Stimulated activated CD4-positive, alpha-beta T cell treated with anti-CD3 and anti-CD28 coated beads, Interleukin-15, amount 100 ng/mL, for 24 hours (primary cell): ENCODE results near the gene C17orf58.
A peak's percentile ranks its signal among the peaks of the same experiment; 100 is the strongest.
"Not testable (repeated sequence)": the region's sequence is repeated elsewhere in the genome, so short reads cannot be mapped to it uniquely, and the experiment has no call there.

Experiments
- DNase-seq: peaks from one replicate; pipeline ENCODE4 v3.0.0-alpha.2; 2020

Gene C17orf58

DNA sequence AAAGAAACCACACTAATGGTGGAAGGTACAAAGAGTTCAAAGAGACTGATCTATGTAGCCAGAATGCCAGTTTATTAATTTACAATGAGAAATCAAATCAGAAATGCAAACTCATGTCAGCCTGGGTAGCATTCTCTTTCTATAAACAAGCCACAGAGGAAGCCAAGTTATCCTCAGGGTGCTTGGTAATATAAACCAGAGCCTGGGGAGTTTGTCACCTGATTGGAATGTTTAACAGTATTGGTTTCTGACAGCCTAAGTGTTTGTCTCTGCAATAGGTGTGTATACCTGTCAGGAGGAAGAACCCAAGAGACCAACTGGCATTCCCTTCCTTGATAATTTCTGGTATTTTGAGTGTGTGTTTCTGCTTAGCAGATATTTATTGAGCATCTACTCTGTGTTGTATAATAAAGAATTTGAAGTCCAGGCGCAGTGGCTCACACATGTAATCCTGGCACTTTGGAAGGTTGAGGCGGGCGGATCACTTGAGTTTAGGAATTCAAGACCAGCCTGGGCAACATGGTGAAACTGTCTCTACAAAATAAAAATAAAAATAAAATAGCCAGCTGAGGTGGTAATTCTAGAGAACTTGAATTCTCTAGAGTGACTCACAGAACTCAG, 3.1 kb upstream of the C17orf58 start:
- DNase-seq, result no peak

DNA sequence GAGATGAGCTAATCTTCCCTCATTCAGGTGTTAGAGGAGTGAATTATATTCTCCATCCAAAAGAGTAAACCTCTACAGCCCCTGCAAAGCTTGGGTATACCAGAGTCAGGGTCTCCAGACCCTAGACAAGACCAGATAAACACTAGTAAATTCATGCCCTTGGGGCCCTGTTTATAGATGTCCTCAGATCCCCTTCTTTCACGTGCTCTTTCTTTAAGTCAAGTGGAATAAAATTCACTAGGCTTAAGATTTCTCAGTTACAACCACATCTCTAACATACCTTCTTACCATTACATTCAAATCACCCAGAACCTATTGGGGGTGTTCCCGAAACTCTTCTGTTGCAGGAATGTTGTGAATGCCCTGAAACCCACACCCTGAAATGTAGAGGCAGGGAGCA, 2.2 kb upstream of the C17orf58 start:
- no peak for DNase-seq

DNA sequence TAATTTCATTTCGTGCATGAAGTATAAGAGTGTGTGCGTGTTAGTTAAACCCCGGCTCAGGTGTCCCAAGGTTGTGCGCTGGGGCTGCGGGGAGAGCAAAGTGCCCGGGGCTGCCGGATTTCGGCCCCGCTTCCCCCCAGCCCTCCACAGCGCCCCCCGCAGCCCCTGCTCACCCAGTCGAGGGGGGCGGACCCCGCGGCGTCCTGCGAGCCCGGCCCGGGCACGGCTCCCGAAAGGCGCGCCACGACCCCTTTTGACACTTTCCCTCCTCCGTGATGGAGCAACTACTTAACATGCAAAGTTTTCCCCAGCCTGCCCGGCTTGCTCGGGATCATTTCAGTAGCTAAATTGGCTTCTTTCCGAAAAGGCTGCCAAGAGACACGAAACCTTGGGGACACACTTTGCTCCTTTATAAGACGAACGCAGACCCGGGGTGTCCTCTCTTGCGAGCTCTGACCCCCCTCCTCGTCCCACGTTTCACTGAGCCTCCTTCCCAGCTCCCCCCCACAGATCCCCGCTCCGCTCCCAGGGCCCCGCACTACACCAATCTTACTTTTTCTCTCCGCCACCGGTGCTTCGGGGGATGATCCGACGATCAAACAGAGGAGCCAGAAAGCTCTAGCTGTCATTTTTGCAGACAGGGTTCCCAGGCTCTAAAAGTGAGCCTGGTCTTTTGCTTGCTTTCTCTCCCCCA, 552 bp downstream of the C17orf58 start:
- DNase-seq, result peak; percentile 33

DNA sequence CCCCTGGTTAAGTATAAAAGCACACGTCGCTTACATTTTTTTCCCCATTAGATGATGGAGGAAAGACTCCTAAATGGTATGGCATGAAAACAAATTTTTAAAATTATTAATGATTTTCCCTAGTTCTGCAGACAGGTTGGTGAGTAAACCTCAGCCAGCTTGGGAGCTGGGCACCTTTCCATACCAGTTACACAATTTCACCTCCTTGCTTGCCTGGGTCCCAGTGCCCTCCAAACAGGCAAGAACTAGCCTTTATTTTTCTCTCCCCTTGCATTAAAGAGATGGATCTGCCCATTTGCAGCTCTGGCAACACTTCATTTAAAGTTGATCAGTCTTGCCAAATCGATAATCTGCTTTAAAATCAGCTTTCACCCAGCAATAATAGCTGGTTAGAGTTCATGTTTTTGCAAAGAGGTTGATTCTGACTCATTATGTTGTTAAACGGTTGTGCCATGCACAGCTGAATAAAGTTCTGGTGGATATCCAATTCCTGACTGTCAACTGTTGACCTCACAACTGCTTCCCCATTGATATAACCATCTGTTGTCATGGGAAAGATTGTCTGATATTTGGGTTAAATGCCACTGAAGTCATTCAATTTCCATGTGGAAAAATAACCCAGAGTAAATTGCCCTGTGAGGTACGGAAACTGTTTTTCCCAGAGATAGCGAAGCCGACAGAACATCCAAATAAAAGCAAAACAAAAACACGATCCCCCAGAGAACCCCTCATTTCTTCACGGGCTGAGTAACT, 1.3 kb downstream of the C17orf58 start:
- no peak for DNase-seq

DNA sequence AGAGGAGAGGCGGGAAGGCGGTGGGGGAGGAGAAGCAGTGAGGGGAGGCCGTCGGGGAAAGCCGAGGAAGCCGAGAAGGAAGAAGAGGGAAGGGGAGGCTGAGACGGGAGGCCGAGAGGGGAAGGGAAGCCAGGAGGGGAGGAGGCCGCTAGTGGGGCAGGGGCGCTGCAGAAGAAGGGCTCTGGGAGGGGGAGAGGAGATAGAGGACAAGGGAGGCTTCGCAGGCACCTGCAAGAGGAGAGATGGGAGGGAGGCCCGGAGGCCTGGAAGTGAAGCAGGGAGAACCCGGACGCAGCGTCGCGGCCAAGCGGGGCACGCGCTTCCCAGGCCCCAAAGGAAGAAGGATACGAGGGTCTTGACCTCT, 2.3 kb downstream of the C17orf58 start:
- DNase-seq, result no peak

DNA sequence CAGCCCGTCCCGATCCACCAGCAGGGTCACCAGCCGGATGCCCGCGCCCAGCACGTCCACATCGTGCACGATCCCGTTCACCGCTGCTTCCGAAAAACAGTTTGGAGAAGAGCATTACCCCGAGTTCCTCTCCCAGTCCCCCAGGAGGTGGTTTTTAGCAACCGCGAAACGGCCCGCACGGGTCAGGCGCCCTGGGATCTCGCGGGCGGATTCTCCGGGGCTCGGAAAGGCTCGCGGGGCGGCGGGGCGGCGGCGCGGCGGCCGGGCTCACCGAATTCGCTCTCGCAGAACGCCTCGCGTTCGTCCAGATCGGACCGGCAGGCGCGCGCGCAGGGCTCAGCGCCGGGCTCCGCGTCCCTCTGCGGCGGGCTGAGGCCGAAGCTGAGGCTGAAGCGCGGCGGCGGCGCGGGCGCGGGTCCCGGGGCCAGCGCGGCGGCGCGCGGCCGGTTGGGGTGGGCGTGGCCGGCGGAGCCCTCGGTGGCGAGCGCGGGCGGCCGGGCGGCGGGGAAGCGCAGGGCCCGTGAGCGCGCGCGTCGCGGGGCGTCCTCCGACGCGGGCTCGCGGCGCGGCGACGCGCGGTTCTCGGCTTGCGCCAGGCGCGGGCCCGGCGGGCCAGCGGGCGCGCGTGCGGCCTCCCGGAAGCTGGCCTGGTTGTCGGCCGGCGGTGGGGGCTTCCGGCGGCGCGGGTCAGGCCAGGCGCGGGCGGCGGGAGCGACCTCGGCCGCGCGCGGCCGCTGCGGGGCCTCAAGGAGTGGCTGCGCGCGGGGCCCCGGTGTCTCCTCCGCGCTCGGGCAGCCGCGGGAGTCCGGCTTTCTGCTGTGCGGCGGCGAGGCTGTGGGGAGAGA, 2.9 kb downstream of the C17orf58 start:
- peak; percentile 84 for DNase-seq

DNA sequence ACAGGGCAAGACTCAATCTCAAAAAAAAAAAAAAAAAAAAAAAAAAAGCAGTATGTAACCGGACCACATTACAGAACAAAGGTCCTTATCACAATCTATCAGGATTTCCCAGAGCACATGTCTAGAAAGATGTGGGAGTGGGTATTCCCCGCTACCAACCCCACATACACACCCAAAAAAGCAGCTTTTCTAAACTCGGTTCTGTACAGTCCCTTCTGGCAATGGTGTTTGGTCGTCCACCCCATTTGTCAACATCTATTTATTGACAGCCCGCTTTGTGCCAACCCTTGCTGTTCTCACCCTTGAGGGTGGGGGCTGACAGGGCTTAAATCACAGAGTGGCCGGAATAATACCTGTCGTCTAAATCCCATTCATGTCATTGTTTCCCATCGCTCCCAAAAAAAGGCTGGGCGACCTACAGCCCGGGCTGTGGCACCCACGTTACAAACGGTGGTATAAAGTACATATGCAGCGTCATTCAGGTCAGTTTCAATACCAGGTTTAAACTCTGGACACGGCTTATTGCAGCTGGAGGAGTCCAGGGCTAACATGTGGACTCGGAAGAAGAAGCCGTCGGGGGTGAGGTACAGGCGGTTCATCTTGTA, 3.6 kb downstream of the C17orf58 start:
- peak; percentile 31 for DNase-seq

DNA sequence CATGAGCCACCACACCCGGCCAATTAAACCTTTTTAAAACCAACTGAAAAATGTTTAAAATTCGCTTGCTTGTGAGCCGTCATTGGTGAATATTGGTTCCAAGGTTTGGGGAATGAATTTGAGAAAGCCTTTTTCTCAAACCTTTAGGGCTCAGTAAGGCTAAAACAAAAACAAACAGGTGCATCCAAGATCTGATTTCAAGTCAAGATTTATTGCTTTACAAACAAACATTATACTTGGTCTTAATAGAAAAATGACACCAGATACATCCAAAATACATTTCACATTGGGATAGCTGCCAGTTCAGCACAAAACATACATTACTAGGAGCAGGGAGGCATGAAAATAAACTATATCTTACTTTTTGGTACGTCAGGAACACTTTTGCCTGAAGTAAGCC, 5.4 kb downstream of the C17orf58 start:
- no peak for DNase-seq

DNA sequence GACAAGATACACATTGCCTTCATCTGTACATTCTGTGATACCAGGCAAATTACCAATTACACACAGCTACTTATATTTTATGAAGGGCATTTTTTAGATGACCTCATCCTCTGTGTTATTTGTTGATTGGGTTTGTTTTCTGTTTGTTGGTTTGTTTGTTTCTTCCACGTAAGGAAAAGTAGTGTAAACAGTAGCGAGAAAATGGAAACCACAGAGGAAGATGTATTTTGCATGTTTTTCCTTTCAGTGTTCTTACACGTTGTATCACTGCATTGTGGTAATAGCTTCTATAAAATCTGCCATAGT, 12.9 kb downstream of the C17orf58 start:
- no peak for DNase-seq

DNA sequence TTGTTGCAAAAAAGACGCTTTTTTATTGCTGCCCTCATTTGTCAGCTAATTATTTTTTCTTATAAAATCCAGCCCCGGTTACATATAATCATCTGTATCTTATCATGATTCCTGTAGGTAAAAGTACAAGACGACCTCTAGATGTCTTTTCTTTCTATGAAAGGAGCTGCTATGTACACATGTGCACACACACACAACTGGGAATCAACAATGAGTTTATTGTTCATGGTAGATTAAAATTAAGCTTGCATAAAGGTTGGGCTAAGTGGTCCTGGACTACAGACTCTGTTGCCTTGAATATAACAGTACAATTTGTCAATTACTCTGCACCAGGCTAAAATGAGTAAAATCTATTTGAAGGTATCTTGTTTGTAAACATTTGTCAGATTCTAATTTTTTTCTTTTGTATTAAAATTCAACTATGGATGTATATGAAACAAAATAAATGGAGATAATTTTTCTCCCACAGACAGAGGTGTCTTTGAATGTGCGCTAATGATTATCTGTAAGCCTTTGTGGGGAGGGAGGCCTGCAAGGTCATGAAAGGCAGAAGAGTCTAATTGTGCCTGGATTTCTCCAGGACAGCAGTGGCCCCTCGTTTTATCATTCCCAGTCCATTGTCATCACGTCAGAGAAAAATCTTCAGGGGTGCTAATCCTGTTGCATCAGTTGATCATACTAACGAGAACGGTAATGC, 13.4 kb downstream of the C17orf58 start:
- DNase-seq, result no peak

DNA sequence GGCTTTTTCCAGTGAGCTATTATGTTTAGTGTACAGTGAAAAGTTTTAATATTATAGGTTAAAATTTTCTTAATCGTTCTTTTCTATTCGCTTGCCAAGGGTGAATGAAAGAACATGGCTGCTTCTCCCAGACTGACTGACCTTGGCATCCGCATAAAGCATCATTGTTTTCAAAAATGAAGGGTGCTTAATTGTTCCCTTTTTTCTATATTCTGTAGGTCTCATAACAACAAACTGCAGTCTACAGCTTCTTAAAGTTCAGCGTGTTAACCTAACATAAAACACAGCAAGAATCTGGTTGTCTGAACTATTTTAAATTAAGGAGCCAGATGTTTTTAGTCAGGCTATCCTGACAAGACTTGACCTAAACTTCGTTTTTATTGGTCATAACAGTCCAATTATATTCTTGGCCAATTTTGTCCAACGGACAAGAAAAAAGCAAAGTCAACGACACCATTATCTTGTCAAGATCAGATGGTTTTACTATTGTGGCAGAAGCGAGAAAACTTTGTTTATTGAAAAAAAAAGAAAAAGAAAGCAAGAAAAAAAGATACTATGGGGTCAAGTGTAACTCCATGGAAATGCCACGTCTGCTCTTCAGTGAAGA, 14.1 kb downstream of the C17orf58 start:
- no peak for DNase-seq

DNA sequence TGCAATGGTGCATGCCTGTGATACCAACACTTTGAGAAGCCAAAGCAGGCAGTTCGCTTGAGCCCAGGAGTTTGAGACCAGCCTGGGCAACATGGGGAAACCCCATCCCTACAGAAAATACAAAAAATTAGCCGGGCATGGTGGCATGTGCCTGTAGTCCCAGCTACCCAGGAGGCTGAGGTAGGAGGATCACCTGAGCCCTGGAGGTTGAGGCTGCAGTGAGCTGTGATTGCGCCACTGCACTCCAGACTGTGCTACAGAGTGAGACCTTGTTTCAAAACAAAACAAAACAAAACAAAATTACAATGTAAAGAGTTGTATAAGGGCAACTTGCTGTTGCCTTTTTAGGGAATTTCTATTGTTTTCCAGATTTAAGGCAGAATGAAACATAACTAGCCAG, 15.4 kb downstream of the C17orf58 start:
- not testable (repeated sequence) for DNase-seq

DNA sequence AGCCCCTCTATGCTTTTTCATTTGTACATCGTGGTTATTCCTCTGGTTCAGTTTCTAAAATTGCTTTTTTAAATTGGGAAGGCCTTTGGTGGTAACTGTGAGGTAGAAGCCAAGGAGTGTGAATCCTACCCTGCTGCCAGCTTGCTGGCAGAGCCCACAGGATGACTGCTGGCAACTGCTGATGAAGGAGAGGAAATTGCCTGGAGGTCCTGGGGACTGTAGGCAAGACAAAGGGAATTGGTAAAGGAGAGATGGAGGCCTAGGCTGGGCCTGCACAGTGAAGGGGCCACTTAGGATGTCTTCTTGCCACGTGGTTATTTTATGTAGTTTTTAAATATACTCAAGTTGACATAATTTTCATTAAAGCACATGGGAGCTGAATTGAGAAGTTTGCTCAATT, 15.8 kb downstream of the C17orf58 start:
- DNase-seq, result no peak

DNA sequence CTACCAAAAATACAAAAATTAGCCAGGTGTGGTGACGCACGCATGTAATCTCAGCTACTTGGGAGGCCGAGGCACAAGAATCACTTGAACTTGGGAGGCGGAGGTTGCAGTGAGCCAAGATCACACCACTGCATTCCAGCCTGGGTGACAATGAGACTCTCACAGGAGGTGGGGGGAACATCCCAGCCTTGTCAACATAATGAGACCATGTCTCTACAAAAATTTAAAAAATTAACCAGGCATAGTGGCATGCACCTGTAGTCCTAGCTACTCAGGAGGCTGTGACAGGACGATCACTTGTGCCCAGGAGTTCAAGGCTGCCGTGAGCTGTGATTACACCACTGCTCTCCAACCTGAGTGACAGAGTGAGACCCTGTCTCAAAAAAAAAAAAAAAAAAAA, 20.0 kb downstream of the C17orf58 start:
- not testable (repeated sequence) for DNase-seq

DNA sequence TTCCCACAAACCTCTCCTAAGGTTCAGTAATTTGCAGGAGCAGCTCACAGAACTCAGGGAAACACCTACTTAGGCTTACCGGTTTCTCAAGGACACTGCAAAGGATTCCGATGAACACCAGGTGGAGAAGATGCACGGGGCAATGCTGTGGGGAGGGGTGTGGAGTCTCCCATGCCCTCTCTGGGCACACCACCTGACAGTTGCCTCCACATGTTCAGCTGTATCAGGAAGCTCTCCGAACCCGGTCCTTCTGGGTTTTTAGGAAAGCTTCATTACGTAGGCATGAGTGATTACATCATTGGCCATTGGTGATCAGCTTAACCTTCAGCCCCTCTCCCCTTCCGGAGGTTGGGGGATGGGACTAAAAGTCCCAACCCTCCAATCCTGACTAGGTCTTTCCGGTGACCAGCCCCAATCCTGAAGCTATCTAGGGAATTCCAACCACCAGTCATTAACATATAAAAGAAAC, 21.6 kb downstream of the C17orf58 start:
- DNase-seq, result no peak

DNA sequence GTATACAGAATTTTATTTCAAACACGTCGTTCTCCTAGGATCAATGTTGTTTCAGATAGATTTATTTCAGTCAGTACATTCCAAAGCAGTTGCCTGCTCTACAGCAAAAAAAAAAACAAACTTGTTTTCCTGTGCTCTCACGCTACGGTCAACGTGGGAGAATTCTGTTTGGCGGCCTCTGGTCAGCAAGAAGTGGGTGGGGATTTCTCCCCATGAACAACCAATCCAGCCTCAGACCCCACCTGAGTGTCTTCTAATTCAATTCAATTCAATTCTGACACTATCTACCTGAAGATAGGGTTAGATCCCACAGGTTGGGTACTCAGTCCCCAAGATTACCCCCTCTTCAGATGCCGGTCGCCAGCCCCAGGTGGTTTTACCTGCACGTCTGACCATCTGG, 22.1 kb downstream of the C17orf58 start:
- no peak for DNase-seq

DNA sequence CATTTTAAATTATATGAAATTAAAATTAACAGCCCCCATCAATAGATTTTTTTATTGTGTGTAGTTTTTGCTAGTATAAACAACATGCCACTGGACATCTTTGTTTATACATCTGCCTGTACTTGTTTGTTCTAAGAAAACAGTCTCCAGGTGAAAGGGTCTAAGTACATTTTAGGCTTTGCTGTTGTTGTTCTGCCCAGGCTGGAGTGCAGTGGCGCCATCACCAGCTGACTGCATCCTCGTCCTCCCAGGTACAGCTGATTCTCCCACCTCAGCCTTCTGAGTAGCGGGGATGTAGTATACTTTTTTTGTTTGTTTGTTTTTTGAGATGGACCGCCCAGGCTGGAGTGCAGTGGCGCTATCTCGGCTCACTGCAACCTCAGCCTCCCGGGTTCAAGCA, 25.5 kb downstream of the C17orf58 start:
- DNase-seq, result no peak

DNA sequence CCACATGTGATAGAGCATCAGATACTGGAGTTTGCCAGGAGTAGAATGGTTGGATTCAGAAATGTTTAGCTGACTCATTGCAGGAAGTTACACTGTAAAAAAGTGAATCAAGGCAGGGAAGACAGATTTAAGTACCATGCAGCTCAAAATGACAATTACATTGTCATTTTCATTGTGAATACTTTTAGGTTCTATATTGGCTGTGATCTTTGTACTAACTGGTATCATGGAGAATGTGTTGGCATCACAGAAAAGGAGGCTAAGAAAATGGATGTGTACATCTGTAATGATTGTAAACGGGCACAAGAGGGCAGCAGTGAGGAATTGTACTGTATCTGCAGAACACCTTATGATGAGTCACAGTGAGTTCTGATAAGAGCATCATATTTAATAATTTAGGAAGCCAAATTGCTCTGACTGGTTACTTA, 33.1 kb downstream of the C17orf58 start:
- DNase-seq, result peak; percentile 82

DNA sequence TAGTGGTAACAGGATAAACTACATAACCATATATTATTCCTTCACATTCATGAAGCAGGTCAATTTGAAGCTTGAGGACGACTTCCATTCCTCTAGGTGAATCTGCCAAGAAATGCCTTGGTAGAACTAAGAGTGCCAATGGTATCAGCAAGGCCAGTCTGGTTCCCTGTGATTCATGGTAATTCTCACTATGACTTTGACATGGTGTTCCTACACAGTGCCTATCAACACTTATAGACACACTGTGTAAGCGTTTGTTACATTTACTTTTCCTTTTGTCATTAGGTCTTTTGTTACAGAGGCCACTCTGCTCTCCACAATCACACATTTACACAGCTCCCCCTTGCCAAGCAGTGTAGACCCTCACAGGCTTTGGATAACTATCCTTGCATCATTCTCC, 34.1 kb downstream of the C17orf58 start:
- not testable (repeated sequence) for DNase-seq

DNA sequence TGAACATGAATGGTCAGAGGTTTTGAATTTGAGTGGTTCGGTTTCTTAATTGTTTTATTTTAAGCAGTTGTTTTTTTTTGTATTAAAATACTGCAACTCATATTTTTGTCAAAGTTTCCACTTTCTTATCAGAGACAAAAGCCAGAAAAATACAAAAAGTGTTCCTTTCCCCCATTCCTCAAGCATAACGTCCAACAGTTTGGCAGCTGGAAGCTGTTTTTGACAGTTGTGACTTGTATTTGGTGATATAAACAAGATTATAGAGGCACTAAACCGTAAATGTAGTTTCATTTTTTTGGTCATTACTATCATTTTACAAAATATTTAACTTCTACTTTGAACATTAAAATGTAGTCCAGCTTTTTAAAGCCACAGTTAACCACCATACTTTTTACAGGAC, 36.0 kb downstream of the C17orf58 start:
- not testable (repeated sequence) for DNase-seq

DNA sequence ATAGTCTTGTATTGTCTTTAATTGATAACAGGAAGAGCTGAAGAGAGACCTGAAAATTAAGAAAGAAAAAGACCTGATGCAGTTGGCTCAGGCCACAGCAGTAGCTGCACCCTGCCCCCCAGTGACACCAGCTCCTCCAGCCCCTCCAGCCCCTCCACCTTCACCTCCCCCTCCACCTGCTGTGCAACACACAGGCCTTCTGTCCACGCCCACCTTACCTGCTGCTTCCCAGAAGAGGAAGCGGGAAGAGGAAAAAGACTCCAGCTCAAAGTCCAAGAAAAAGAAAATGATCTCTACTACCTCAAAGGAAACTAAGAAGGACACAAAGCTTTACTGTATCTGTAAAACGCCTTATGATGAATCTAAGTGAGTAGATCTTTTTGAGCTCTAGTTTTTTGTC, 36.8 kb downstream of the C17orf58 start:
- DNase-seq, result no peak

DNA sequence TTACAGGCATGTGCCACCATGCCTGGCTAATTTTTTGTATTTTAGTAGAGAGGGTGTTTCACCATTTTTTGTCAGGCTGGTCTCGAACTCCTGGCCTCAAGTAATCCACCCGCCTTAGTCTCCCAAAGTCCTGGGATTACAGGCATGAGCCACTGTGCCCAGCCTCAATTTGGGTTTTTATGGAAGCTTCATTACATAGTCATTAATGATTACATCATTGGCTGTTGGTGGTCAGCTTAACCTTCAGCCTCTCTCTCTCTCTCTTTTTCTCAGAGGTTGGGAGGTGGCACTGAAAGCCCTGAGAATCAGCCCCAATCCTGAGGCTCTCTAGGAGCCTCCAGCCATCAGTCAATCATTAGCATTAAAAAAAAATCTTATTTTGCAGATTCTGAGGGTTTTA, 45.3 kb downstream of the C17orf58 start:
- no peak for DNase-seq
